UCSD-AML1 (cell line): ENCODE results near the gene HM13.
"Not testable (repeated sequence)": the region's sequence is repeated elsewhere in the genome, so short reads cannot be mapped to it uniquely, and the experiment has no call there.

Experiments used
- DNase-seq: peaks from one replicate; lab custom pipeline; 2025; ENCODE audit not compliant: unreplicated experiment; lab: John Stamatoyannopoulos, UW

HM13 gene

DNA sequence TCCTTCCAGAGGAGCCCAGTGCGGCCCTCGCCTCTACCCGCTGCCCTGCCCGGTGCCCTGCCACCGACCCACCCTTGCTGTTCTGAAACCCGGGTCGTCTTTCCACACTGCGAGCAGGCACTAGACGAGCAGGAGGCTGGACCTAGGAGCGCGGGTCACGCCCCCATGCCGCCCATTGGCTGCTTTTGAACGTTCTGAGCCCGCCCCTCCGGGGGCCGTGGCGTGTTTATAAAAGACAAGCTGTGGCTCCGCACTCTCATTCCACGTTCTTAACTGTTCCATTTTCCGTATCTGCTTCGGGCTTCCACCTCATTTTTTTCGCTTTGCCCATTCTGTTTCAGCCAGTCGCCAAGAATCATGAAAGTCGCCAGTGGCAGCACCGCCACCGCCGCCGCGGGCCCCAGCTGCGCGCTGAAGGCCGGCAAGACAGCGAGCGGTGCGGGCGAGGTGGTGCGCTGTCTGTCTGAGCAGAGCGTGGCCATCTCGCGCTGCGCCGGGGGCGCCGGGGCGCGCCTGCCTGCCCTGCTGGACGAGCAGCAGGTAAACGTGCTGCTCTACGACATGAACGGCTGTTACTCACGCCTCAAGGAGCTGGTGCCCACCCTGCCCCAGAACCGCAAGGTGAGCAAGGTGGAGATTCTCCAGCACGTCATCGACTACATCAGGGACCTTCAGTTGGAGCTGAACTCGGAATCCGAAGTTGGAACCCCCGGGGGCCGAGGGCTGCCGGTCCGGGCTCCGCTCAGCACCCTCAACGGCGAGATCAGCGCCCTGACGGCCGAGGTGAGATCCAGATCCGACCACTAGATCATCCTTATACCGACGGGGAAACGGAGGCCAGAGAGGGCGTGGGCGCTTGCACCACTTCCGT is 91.0 kb downstream of the HM13 start, which contains the start of gene ID1:
Gene ID1 (plus strand): TSS at position 259 of the 871 bp plus-strand sequence. CDS start 99 bp downstream, at position 358.
- peak; percentile 96 for DNase-seq

DNA sequence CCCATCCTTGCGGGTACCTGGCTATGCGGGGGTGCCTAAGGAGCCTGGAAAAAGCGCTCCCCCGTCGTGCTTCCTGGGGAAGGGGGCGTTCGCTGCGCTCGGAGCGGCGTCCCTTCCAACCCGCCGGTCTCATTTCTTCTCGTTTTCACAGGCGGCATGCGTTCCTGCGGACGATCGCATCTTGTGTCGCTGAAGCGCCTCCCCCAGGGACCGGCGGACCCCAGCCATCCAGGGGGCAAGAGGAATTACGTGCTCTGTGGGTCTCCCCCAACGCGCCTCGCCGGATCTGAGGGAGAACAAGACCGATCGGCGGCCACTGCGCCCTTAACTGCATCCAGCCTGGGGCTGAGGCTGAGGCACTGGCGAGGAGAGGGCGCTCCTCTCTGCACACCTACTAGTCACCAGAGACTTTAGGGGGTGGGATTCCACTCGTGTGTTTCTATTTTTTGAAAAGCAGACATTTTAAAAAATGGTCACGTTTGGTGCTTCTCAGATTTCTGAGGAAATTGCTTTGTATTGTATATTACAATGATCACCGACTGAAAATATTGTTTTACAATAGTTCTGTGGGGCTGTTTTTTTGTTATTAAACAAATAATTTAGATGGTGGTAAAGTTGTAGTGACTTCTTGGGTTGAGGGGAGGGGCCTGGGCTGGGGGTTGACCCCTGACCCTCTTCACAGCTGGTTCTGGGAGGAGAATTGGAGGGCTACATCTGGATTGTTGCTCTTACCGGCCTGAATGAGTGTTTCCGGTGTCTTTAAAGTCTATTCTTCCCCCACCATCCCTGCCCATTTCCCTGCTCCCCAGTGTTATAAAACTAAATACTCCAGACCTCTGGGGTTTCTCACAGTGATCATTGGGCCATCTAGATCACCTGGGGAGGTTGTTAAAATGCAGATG is 91.9 kb downstream of the HM13 start:
- DNase-seq = peak; percentile 60

DNA sequence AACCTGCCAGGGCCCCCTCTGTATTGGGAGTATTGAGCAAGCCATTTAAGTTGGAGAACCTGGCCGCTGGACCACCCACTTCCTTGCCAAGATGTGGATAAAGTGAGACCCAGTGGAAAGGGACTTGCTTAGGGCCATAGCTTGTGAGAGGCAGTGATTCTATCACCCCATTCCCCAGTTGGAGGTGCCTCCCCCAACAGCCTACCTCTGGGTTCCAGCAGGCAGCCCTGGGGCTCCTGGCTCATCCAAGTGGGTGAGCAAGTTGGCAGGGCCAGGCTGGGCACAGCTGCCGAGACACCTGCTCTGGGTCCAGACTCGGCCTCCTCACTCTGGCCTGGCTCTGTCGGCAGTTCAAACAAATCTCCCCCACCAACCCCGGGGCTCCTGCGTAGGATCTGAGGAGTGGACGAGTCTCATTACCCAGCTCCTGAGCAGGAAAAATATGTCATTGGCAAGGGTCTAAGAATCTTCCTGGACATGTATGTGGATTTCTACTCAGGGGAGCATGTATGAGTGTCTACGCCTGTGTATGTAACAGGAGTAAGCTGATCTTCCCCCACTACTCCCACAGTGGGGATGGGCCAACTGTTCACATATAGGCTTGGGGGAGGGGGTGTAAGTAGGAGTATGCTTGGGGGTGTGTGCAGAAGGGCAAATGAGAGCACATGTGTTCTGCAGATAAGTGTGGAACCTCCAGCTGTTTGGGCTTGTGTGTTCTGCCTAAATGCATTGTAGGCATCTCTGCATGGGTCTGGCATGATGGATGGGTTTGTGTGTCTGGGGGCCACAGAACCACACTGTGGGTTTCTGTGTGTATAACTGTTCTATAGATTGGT is 92.8 kb downstream of the HM13 start:
- peak; percentile 70 for DNase-seq

DNA sequence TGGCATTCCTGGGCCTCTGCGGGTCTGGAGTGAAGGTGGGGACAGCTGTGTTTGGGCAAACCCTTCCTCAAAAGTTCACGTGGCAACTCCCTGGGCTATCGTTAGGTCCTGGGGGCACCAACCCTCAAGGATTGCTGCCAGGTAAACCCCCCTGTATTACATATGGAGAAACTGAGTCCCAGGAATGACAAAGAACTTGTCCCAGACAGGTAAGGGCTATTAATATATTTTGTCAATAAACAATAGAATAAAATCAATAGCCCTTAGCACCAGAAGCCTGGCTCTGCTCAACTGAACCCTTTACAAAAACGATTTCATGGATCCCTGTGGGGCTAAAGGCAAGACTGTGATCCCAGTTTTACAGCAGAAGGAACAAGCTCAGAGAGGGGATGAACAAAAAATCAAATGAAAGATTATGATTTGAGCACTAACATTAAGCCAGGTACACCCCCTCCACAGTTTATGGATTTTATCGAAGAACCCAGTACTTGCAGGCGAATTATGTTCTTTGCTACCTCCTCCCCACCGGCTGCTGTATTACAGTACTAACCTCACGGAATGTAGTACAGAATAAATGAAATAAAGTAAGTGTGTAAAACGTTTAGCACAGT is 93.5 kb downstream of the HM13 start:
- no peak for DNase-seq

DNA sequence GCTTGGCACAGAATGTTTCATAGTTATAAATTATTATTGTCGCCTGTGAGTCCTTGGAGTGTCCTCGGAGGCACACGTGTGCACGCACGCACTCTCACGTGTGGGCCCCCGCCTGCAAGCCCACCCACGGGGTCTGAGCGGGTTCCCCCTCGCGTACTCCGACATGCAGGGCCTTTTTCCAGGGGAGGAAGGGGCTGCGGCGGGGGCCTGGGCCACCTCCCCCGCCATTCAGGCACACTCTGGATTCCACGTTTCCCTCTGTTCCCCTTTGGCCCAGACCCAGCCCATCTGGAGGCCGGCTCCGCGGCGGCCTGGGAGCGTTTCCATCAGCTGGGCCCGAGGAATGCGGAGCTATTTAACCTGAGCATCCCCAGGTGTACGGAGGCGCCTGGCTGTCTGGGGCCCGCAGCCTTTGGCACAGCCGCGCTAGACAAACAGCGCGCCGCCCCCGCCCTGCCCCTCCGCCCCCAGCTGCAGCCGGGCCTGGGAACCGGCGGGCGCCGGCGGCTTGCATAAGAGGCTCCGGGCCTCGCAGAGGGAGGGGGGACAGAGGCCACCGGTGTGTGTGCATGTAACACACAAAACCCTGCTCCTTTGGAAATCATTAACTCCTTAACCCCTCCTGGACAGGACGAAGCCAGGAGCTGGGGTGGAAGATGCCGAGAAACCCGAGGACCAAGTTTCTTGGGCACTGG is 94.2 kb downstream of the HM13 start:
- no peak for DNase-seq

DNA sequence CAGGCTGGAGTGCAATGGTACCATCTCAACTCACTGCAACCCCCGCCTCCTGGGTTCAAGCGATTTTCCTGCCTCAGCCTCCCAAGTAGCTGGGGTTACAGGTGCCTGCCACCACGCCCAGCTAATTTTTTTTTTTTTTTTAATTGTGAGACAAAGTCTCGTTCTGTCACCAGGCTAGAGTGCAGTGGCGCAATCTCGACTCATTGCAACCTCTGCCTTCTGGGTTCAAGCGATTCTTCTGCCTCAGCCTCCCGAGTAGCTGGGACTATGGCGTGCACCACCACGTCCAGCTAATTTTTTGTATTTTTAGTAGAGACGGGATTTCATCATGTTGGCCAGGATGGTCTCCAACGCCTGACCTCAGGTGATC is 98.0 kb downstream of the HM13 start:
- not testable (repeated sequence) for DNase-seq

DNA sequence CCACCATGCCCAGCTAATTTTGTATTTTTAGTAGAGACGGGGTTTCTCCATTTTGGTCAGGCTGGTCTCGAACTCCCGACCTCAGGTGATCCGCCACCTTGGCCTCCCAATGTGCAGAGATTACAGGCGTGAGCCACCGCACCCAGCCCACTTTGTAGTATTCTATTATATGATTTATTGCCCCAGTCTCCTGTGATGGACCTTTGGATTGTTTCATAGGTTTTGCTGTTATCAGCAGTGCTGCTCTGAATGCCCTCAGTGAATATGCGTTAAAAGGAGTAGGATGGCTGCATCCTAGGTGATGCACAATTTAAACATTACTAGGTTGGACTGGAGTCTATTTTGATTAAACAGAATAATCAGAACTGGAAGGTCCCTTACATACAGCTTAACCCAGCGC is 101.2 kb downstream of the HM13 start:
- no peak for DNase-seq

DNA sequence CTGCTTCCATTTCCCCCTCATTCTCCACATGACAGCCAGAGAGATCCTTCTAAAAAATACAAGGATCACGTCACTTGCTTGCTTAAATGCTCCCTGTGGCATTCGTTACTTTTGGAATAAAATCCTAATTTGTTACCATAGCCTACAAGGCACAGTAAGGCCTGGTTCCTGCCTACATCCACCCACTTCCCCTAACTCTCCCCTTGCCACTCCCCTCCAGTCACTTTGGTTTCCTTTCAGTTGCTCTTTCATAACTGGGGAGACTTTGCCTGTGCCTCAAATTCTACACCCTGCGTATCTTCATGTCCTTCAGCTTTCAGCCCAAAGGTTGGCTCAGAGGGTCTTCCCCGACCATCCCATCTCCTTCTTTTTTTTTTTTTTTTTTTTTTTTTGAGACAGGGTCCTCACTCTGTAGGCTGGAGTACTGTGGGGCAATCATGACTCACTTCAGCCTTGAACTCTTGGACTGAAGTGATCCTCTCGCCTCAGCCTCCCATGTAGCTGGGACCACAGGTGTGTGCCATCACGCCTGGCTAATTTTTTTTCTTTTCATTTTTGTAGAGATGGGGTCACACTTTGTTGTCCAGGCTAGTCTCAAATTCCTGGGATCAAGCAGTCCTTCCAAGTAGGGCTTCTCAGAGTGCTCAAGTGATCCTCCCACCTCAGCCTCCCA is 103.3 kb downstream of the HM13 start:
- DNase-seq = peak; percentile 31
